ENCODE results near the gene METRNL.
"Not testable (repeated sequence)": the region's sequence is repeated elsewhere in the genome, so short reads cannot be mapped to it uniquely, and the experiment has no call there.

METRNL gene

DNA sequence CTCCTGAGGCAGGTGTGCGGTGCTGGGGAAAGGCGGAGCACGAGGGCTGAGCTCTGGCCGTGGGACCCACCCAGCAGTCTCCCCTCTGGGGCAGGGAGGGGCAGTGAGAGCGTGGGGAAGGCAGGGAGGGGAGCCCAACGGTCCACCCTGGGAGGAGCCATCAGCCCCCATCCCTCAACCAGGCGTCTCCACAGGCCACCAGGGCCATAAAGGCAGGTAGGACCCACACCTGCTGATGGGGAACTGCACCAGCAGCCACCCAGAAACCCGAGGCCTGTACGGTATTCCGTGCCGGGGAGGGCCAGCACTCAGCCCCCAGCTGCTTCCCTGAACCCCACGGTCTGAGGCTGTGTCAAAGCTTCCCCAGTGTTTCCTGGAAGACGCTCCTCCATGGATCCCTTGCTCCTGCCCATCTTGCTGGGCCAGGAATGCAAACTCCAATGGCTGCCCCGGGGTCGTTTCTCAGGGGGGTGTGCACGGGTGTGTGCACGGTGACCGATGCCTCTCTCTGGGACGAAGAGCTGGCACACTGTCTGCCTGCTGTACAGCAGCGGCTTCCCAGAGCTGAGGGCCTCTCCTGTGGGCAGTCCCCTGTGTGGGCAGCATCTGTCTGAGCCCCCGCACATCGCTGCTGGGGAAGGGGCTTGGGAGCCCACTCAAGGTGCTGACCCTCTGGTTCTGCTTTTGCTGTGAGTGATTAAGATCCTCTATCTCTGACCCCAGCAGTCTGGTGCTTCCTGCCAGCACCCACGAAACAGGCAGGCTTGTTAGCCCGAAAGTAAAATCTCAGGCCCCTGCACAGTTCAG, 17.2 kb upstream of the METRNL start:
- H3K4me1 ChIP-seq (ENCODE audit: control insufficient read depth, insufficient read depth, low read length), result no peaks in the 10 kb centered on the region
- H3K9me3 ChIP-seq (ENCODE audit: control insufficient read depth, insufficient read depth, low read length), result no peaks in the 10 kb centered on the region
- H3K27me3 ChIP-seq (ENCODE audit: control insufficient read depth, insufficient read depth, low read length), result no peaks in the 10 kb centered on the region
- H3K4me3 ChIP-seq (ENCODE audit: low read depth, low read length), result no peak overlapping the region
- no peak overlapping the region for H3K27ac ChIP-seq (ENCODE audit: low read depth, low read length)
- no peaks in the 10 kb centered on the region for H3K36me3 ChIP-seq (ENCODE audit: control insufficient read depth, insufficient read depth, low read length)
- H3K9ac ChIP-seq (ENCODE audit: low read depth, low read length), result no peak overlapping the region

DNA sequence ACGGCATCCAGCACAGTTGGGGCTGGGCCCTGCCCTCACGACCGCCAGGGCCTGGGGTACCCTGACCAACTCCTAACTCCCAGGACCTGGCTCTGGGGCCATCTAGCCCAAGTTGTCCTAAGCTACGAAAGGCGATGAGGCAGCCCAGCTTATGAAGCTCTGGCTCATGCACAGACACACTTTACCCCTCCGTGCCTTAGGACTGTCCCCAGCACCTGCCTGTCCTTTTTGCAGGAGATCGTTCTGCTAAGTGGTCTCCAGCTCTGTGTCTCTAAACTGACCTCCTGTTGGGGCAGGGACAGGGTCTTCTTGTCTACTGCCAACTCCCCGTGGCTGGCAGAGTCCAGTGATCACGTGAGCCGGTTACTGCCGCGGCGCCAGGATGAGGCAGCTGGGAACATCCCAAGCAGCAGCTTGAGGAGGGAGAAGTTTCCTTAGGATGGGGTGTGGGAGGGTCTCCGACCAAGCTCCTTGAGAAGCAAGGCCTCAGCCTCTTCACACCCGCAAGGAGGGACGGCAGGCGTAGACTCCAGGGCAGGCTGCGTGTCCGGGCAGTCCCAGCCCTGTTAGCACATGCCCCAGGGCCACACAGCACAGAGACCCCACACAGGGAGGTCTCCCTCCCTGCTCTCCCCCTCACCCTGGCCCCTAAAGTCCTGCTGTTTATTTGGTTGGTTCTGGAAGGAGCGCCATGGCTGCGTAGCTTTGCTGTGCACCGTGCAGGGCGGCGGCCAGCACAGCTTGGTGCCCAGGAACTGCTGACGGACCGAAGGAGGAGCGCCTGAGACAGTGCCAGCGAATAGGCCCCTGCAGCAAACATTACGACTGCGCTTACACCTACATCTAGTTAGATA, 16.4 kb upstream of the METRNL start:
- no peaks in the 10 kb centered on the region for H3K9me3 ChIP-seq (ENCODE audit: control insufficient read depth, insufficient read depth, low read length)
- H3K27me3 ChIP-seq (ENCODE audit: control insufficient read depth, insufficient read depth, low read length), result no peaks in the 10 kb centered on the region
- H3K4me1 ChIP-seq (ENCODE audit: control insufficient read depth, insufficient read depth, low read length), result no peaks in the 10 kb centered on the region
- H3K27ac ChIP-seq (ENCODE audit: low read depth, low read length), result no peak overlapping the region
- no peak overlapping the region for H3K4me3 ChIP-seq (ENCODE audit: low read depth, low read length)
- no peak overlapping the region for H3K9ac ChIP-seq (ENCODE audit: low read depth, low read length)
- H3K36me3 ChIP-seq (ENCODE audit: control insufficient read depth, insufficient read depth, low read length), result no peaks in the 10 kb centered on the region

DNA sequence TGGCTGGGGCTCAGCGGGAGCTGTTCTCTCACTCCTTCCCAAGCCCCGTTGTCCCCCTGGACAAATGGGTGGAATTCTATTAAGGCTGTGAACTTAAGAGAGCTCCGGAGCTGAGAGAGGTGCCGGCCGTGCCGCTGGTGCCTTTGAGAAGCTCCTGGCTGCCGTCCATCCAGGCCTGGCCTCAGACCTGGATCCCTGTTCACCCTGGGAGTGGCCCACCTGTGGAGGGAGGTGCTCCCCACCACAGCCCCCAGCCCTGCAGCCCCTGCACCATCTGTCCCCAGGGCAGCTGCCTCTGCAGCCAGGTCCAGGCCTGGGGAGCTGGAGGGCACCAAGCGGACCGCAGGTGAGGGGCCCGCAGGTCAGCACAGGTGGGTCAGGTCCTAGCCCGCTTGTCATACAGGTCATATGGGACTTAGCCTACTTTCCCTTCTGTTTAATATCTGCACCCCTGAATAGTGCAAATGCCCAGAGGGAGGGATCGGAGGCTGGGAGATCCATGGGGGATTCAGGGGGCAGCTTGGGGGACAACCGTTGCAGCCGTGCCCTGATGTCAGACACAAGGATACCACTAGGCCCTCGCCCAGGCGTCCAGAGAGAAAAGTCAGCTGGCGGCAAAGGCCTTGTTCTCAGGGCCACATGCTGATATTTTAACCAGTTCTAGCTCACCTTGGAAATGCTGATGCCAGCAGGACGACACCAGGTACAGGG, 15.2 kb upstream of the METRNL start:
- Histone ChIP-seq H3K4me3 (ENCODE audit: low read depth, low read length) (no peak overlapping the region), H3K27ac (ENCODE audit: low read depth, low read length) (no peak overlapping the region), H3K36me3 (ENCODE audit: control insufficient read depth, insufficient read depth, low read length) (no peaks in the 10 kb centered on the region), H3K27me3 (ENCODE audit: control insufficient read depth, insufficient read depth, low read length) (no peaks in the 10 kb centered on the region), H3K9ac (ENCODE audit: low read depth, low read length) (no peak overlapping the region), H3K9me3 (ENCODE audit: control insufficient read depth, insufficient read depth, low read length) (no peaks in the 10 kb centered on the region), H3K4me1 (ENCODE audit: control insufficient read depth, insufficient read depth, low read length) (no peaks in the 10 kb centered on the region)

DNA sequence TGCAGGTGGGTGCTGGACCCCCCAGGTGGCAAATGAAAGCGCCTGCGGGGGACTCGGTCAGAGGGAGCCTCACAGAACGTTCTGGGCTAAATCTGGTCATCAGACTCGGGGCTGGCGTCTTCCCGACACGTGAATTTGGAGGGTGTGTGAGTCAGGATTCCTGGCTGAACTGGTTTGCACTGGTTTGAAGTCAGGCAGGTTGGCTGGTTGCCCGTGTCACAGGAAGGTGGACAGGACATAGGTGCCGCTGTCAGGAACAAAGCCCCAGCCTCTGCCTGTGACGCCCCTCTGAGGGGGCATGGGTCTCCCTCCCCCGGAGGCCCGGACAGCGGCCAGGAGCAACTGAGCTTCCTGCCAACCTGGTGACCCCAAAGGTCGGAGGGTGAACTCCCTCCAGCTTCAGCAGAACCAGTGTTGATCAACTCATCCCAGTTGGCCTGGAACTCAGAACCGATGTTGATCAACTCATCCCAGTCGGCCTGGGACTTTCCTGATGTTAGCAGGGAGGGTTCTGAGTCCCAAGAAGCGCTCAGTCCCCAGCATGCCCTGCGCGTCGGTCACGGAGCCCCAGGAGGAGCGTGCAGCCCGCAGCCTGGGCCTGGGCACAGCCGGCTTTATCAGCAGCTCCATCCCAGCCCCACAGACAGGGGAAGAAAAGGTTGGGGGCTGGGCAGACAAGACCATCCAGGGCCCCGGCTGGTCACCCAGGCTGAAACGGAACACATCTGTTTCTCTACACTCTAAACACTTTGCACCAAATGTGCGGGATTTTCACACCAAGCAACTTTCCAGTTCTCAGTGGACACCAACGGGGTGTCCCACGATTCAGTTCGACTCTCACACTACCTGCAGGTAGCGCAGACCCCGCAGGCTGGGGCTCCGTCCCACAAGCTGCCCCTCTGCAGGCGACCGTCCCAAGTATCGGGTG, 14.4 kb upstream of the METRNL start:
- H3K9ac ChIP-seq (ENCODE audit: low read depth, low read length), result no peak overlapping the region
- H3K9me3 ChIP-seq (ENCODE audit: control insufficient read depth, insufficient read depth, low read length), result no peaks in the 10 kb centered on the region
- H3K4me1 ChIP-seq (ENCODE audit: control insufficient read depth, insufficient read depth, low read length), result no peaks in the 10 kb centered on the region
- no peak overlapping the region for H3K27ac ChIP-seq (ENCODE audit: low read depth, low read length)
- H3K36me3 ChIP-seq (ENCODE audit: control insufficient read depth, insufficient read depth, low read length), result no peaks in the 10 kb centered on the region
- no peak overlapping the region for H3K4me3 ChIP-seq (ENCODE audit: low read depth, low read length)
- no peaks in the 10 kb centered on the region for H3K27me3 ChIP-seq (ENCODE audit: control insufficient read depth, insufficient read depth, low read length)

DNA sequence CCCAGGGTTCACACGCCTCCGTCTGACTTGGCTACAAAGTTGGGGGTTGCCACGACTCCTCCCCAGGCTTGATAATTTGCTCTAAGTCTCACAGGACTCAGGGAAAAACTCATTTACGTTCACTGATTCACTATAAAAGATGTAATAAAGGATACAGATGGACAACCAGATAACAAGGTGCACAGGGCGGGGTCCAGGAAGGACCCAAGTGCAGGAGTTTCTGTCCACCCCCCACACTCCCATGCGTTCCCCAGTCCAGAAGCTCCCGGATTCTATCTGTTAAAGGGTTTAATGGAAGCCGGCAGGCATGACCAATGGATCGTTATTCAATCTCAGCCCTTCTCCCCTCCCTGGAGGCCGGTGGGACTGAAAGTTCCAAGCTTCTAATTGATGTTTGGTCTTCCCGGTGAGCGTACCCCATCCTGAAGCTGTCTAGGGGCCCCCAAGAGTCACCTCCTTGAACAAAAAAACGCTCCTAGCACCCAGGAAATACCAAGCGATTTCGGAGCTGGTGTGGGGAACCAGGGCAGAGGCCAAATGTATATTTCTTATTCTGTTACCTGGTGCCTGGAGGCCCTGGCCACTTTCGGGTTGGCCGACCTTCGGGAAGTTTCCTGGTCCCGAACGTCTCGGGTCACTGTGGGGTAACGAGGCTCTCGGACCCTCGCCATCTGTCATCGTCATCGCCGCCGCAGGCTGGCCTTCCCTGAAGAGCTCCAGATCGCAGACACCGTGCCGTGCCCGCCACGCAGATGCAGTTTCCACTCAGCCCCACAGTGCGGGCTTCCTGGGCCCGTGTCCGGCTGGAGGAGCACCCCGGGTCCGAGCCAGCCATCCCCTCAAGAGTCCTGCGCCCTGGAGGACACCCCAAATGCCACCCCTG, 13.5 kb upstream of the METRNL start:
- H3K27me3 ChIP-seq (ENCODE audit: control insufficient read depth, insufficient read depth, low read length), result no peaks in the 10 kb centered on the region
- H3K4me1 ChIP-seq (ENCODE audit: control insufficient read depth, insufficient read depth, low read length), result no peaks in the 10 kb centered on the region
- no peaks in the 10 kb centered on the region for H3K9me3 ChIP-seq (ENCODE audit: control insufficient read depth, insufficient read depth, low read length)
- no peak overlapping the region for H3K9ac ChIP-seq (ENCODE audit: low read depth, low read length)
- no peak overlapping the region for H3K4me3 ChIP-seq (ENCODE audit: low read depth, low read length)
- no peak overlapping the region for H3K27ac ChIP-seq (ENCODE audit: low read depth, low read length)
- H3K36me3 ChIP-seq (ENCODE audit: control insufficient read depth, insufficient read depth, low read length), result no peaks in the 10 kb centered on the region

- not testable (repeated sequence) for H3K36me3 ChIP-seq (ENCODE audit: control insufficient read depth, insufficient read depth, low read length); H3K9ac ChIP-seq (ENCODE audit: low read depth, low read length); H3K4me1 ChIP-seq (ENCODE audit: control insufficient read depth, insufficient read depth, low read length)
These were observed 12.9 kb upstream of the METRNL start for GRCh38 chr17:83066543-83066890.

GRCh38 chr17:83067071-83067717, 12.2 kb upstream of the METRNL start:
- no peaks in the 10 kb centered on the region for H3K9me3 ChIP-seq (ENCODE audit: control insufficient read depth, insufficient read depth, low read length)
- H3K4me3 ChIP-seq (ENCODE audit: low read depth, low read length), result no peak overlapping the region
- no peaks in the 10 kb centered on the region for H3K4me1 ChIP-seq (ENCODE audit: control insufficient read depth, insufficient read depth, low read length)
- no peak overlapping the region for H3K9ac ChIP-seq (ENCODE audit: low read depth, low read length)
- no peaks in the 10 kb centered on the region for H3K27me3 ChIP-seq (ENCODE audit: control insufficient read depth, insufficient read depth, low read length)
- H3K27ac ChIP-seq (ENCODE audit: low read depth, low read length), result no peak overlapping the region
- H3K36me3 ChIP-seq (ENCODE audit: control insufficient read depth, insufficient read depth, low read length), result no peaks in the 10 kb centered on the region

More at GRCh38 chr17:83066543-83066890, 12.9 kb upstream of the METRNL start:
- H3K27me3 ChIP-seq (ENCODE audit: control insufficient read depth, insufficient read depth, low read length); H3K9me3 ChIP-seq (ENCODE audit: control insufficient read depth, insufficient read depth, low read length); H3K4me3 ChIP-seq (ENCODE audit: low read depth, low read length); H3K27ac ChIP-seq (ENCODE audit: low read depth, low read length): not testable (repeated sequence)

- Histone ChIP-seq H3K36me3 (ENCODE audit: control insufficient read depth, insufficient read depth, low read length) (no peaks in the 10 kb centered on the region), H3K9me3 (ENCODE audit: control insufficient read depth, insufficient read depth, low read length) (no peaks in the 10 kb centered on the region), H3K4me3 (ENCODE audit: low read depth, low read length) (no peak overlapping the region), H3K27ac (ENCODE audit: low read depth, low read length) (no peak overlapping the region), H3K9ac (ENCODE audit: low read depth, low read length) (no peak overlapping the region), H3K27me3 (ENCODE audit: control insufficient read depth, insufficient read depth, low read length) (no peaks in the 10 kb centered on the region), H3K4me1 (ENCODE audit: control insufficient read depth, insufficient read depth, low read length) (no peaks in the 10 kb centered on the region)
These were observed 11.6 kb upstream of the METRNL start for GRCh38 chr17:83067718-83068261.
